Lower lobe of right lung (tissue), 2 donors: ENCODE data around the gene SUMO3. TPM values are rescaled to one million over a fixed set of nuclear protein-coding genes. Genes with fewer than 3 reads are reported as not detected.
"Not testable (repeated sequence)": the region's sequence is repeated elsewhere in the genome, so short reads cannot be mapped to it uniquely, and the experiment has no call there.

Experiments
- ATAC-seq, 2 donors: fragments of 200-7000 bp; cut with Tn5 transposase; one replicate each; pipeline ENCODE4 v1.9.1; 2020 to 2022; ENCODE audit warnings: mild to moderate bottlenecking in 2 of 2, moderate library complexity in 2 of 2
- DNase-seq: peaks from one replicate; pipeline ENCODE4 v3.0.0-alpha.2; 2020
- H3K27ac ChIP-seq: fragments of 200-600 bp; one replicate; pipeline ENCODE4 v1.8.0; 2022
- H3K27me3 ChIP-seq: fragments of 200-600 bp; one replicate; pipeline ENCODE4 v1.8.0; 2022; ENCODE audit warnings: low read depth
- H3K36me3 ChIP-seq: fragments of 200-600 bp; one replicate; pipeline ENCODE4 v1.8.0; 2022; ENCODE audit warnings: mild to moderate bottlenecking
- H3K4me1 ChIP-seq: fragments of 200-600 bp; one replicate; pipeline ENCODE4 v1.8.0; 2022
- H3K4me3 ChIP-seq: fragments of 200-600 bp; one replicate; pipeline ENCODE4 v1.8.0; 2022; ENCODE audit warnings: mild to moderate bottlenecking
- H3K9me3 ChIP-seq: fragments of 200-600 bp; one replicate; pipeline ENCODE4 v1.8.0; 2022
- intact Hi-C: fragments of 100-400 bp; cut with DNase I; formaldehyde crosslinking; loops from one replicate; pipeline ENCODE4 v1.11.0; 2022
- total RNA-seq: library from RNA; stranded (reverse); fragmentation: NEBNext Ultra II Directional; extraction: Animal tissue kit (Norgen Biotek cat#: 25700); gene quantifications from one replicate; pipeline ENCODE4 v1.2.1, GENCODE V29; 2021
- TF ChIP-seq, protein P1 (sequence below): fragments of 200-600 bp; IDR thresholded peaks from one replicate; pipeline ENCODE4 v1.8.0; 2022; ENCODE audit warnings: antibody characterized with exemption, mild to moderate bottlenecking
- donor health status: DM: no; HTN: yes; CAD: no; lungs with severe emphysema.

Gene SUMO3
- total RNA-seq, 1 donor from 2014 or later: 88.2 TPM

DNA sequence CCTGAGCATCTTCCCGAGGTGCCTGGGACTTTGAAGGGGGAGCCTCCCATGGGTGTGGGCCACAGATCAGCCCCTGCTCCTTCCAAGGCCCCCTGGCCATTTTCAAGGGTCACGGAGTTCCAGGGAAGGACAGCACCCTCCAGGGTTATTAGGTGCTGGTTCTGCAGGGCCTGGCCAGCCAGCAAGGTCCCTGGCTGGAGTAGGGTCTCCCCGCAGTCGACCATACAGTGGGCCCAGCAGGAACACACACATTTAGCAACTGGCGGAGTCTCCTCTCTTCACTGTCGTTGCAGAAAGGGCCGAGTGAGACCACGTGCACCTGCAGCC lies 17.7 kb upstream of the SUMO3 start:
- Histone ChIP-seq H3K27me3 (peaks cover 3% of the 10 kb centered on the region), H3K4me3 (no peak overlapping the region)

DNA sequence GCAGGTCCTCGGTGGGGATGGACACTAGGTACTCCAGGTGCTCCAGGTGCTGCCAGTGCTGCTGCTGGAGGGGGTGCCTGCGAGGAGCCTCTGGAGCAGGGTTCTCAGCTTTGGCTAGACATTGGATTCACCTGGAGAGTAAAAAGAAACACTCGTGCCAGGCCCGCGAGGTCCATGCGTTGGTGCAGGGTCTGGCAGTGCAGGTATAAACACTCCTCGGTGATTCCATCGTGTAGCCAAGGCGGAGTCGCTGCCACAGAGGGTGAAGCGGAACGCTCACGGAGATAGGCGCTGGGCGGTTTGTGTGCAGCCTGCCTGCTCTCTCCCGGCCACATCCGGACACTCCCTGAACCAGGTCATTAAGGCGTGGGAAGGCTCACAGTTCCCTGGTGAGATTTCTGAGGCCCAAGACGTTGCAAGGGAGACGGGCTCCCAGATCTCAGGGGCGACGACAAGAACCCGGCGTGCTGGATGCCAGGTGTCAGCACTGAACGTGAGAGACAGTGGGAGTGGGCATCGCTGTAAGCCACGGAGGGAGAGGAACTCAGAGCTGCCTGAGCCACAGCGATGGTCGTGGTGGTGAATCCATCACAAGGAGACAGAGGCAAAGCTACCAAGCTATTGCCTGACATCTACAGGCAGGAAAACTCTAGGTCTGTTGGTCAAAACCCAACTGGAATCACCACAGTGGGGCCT lies 17.2 kb upstream of the SUMO3 start:
- Histone ChIP-seq H3K27ac (no peak overlapping the region), H3K27me3 (peaks cover 3% of the 10 kb centered on the region), H3K9me3 (no peaks in the 10 kb centered on the region), H3K36me3 (no peaks in the 10 kb centered on the region), H3K4me3 (no peak overlapping the region), H3K4me1 (no peaks in the 10 kb centered on the region)
- intact Hi-C loops: no loop called here
- DNase-seq (no peak), ATAC-seq (no peak)
- TF ChIP-seq, protein P1, sequence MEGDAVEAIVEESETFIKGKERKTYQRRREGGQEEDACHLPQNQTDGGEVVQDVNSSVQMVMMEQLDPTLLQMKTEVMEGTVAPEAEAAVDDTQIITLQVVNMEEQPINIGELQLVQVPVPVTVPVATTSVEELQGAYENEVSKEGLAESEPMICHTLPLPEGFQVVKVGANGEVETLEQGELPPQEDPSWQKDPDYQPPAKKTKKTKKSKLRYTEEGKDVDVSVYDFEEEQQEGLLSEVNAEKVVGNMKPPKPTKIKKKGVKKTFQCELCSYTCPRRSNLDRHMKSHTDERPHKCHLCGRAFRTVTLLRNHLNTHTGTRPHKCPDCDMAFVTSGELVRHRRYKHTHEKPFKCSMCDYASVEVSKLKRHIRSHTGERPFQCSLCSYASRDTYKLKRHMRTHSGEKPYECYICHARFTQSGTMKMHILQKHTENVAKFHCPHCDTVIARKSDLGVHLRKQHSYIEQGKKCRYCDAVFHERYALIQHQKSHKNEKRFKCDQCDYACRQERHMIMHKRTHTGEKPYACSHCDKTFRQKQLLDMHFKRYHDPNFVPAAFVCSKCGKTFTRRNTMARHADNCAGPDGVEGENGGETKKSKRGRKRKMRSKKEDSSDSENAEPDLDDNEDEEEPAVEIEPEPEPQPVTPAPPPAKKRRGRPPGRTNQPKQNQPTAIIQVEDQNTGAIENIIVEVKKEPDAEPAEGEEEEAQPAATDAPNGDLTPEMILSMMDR: no peak

More for the DNA sequence above, 17.7 kb upstream of the SUMO3 start:
- intact Hi-C loops: no loop called here
- no peak for DNase-seq
- TF ChIP-seq, protein P1: no peak
- no peaks in the 10 kb centered on the region for H3K9me3 ChIP-seq
- ATAC-seq: no peak
- no peaks in the 10 kb centered on the region for H3K36me3 ChIP-seq
- H3K4me1 ChIP-seq: no peaks in the 10 kb centered on the region
- no peak overlapping the region for H3K27ac ChIP-seq

DNA sequence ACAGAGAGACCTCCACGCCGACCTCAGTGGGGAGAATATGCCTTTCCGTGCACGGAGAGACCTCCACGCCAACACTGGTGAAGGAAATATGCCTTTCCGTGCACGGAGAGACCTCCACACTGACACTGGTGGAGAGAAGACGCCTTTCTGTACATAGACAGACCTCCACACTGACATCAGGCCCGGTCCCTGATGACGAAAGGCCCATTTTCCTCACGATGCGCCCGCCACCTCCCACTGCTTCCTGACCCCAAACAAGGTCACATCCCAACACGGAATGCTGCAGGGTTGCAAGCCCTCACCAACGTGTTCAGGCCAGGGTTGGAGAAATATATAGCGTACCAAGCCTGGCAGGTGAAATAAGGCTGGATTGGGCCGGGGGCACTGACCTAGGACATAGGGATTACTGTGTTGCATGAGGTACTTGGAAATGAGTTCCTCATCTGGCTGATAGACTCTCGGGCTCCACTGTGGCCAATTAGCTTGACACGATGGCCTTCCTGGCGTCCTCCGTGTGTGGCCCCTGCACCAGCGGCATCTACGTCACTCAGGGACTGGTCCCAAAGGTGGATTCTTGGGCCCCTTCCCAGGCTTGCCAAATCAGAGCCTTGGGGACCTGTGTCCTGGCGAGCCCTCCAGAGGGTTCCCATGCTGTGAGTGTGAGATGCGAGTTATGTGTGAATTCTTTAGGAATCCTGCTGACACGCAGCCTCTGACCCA lies 16.5 kb upstream of the SUMO3 start:
- intact Hi-C loops: no loop called here
- Histone ChIP-seq H3K9me3 (peaks cover under 1% of the 10 kb centered on the region), H3K4me3 (no peak overlapping the region), H3K27me3 (peaks cover 3% of the 10 kb centered on the region), H3K4me1 (no peaks in the 10 kb centered on the region), H3K27ac (no peak overlapping the region), H3K36me3 (no peaks in the 10 kb centered on the region)
- no peak for ATAC-seq
- TF ChIP-seq, protein P1: no peak
- no peak for DNase-seq

DNA sequence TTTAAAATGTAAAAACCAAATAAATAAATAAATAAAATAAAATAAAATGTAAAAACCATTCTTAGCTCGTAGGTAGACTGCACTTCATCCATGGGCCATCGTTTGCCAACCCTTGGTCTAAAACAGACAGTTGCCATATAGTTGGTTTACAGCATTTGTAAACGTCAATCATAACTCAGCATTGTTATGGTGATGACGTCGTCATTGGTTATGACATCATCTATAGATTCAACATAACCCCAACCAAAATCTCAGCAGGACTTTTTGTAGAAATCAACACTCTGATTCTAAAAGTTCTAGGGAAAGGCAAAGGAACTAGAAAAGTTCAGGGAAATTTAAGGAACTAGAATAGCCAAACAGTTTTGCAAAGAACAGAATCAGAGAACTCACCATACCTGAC lies 15.8 kb upstream of the SUMO3 start:
- intact Hi-C loops: no loop called here
- DNase-seq (no peak), ATAC-seq (no peak)
- Histone ChIP-seq H3K27me3 (peaks cover 3% of the 10 kb centered on the region), H3K4me3 (no peak overlapping the region), H3K27ac (no peak overlapping the region), H3K36me3 (no peaks in the 10 kb centered on the region), H3K4me1 (no peaks in the 10 kb centered on the region), H3K9me3 (peaks cover 7% of the 10 kb centered on the region)
- TF ChIP-seq, protein P1: no peak

DNA sequence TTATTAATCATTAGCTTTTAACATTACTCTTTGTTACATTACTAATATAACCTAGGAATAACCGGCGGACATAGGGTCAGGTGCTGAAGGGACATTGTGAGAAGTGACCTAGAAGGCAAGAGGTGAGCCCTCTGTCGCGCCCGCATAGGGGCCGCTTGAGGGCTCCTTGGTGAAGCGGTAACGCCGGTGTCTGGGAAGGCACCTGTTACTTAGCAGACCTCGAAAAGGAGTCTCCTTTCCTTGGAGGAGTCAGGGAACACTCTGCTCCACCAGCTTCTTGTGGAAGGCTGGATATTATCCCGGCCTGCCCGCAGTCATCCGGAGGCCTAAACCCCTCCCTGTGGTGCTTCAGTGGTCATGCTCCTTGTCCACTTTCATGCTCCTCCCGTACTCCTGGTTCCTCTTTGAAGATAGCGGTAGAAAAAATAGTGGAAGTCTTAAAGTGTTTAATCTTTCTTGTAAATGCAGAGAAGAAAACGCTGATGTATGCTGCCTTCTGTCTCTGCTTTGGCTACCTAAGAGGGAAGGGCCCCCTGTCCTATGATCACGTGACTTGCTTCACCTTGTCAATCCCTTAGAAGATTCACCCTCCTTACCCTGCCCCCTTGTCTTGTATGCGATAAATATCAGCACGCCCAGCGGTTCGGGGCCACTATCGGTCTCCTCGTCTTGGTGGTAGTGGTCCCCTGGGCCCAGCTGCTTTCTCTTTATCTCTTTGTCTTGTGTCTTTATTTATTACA lies 14.8 kb upstream of the SUMO3 start:
- H3K27ac ChIP-seq, H3K4me1 ChIP-seq, intact Hi-C loops, H3K4me3 ChIP-seq, DNase-seq, H3K27me3 ChIP-seq, ATAC-seq, H3K36me3 ChIP-seq: not testable (repeated sequence)
- peaks cover 17% of the 10 kb centered on the region for H3K9me3 ChIP-seq
